DND-41 (cell line): ENCODE data around the gene POLR1G.

ENCODE experiments used
- ATAC-seq: fragments of 200-7000 bp; cut with Tn5 transposase; 3 replicates; pipeline ENCODE4 v1.9.1; 2021; ENCODE audit warnings: low read depth; ENCODE audit not compliant: insufficient read depth
- DNase-seq: peaks from one replicate; pipeline ENCODE4 v3.0.0-alpha.2; 2020
- H2AFZ ChIP-seq: 2 replicates; pipeline ENCODE4 v1.6.0; 2012; ENCODE audit warnings: low read depth, low read length
- H3K27ac ChIP-seq: 2 replicates; pipeline ENCODE4 v1.5.1; 2012; ENCODE audit warnings: low read length, inconsistent platforms
- H3K27me3 ChIP-seq: fragments of 200-600 bp; sonication (generic); 2 replicates; pipeline ENCODE4 v1.6.0; 2012; ENCODE audit warnings: low read length, mild to moderate bottlenecking, inconsistent platforms; ENCODE audit not compliant: insufficient read depth, poor library complexity
- H3K36me3 ChIP-seq: 2 replicates; pipeline ENCODE4 v1.5.1; 2012; ENCODE audit warnings: low read length, inconsistent platforms; ENCODE audit not compliant: insufficient read depth
- H3K4me1 ChIP-seq: 2 replicates; pipeline ENCODE4 v1.5.1; 2012; ENCODE audit warnings: mild to moderate bottlenecking, low read length; ENCODE audit not compliant: insufficient read depth
- H3K4me2 ChIP-seq: 2 replicates; pipeline ENCODE4 v1.6.0; 2012; ENCODE audit warnings: mild to moderate bottlenecking, moderate library complexity, low read length, inconsistent platforms; ENCODE audit not compliant: insufficient read depth
- H3K4me3 ChIP-seq, 2 experiments: fragments of 200-600 bp in 1 of 2; shearing (Covaris generic) in 1 of 2; 2 replicates each; pipeline ENCODE4 v1.5.1; 2012 to 2016; ENCODE audit warnings: inconsistent platforms in 2 of 2, low read length in 2 of 2, mild to moderate bottlenecking in 2 of 2, low read depth in 1 of 2, moderate library complexity in 1 of 2
- H3K79me2 ChIP-seq: 2 replicates; pipeline ENCODE4 v1.6.0; 2012; ENCODE audit warnings: low read length, inconsistent platforms; ENCODE audit not compliant: insufficient read depth
- H3K9ac ChIP-seq: 2 replicates; pipeline ENCODE4 v1.6.0; 2012; ENCODE audit warnings: low read depth, mild to moderate bottlenecking, inconsistent platforms, low read length, moderate library complexity
- H3K9me3 ChIP-seq: 2 replicates; pipeline ENCODE4 v1.5.1; 2012; ENCODE audit warnings: low read length, moderate library complexity, mild to moderate bottlenecking, inconsistent platforms; ENCODE audit not compliant: insufficient read depth, severe bottlenecking
- H4K20me1 ChIP-seq: 2 replicates; pipeline ENCODE4 v1.6.0; 2012; ENCODE audit warnings: low read length; ENCODE audit not compliant: insufficient read depth
- CTCF ChIP-seq: IDR thresholded peaks from 2 replicates; pipeline ENCODE4 v1.5.1; 2012; ENCODE audit warnings: borderline replicate concordance, low read length, moderate library complexity, mild to moderate bottlenecking; ENCODE audit not compliant: poor library complexity, severe bottlenecking; ENCODE audit errors: extremely low read depth
- EZH2 ChIP-seq: IDR thresholded peaks from 3 replicates; pipeline ENCODE4 v1.6.1; 2012; ENCODE audit warnings: borderline replicate concordance, low read depth, mild to moderate bottlenecking, moderate library complexity, low read length, inconsistent platforms; ENCODE audit not compliant: severe bottlenecking

POLR1G gene

GRCh38 chr19:45448887-45449299, 42.4 kb downstream of the POLR1G start:
- H3K27ac ChIP-seq, result no peak overlapping the region

GRCh38 chr19:45450012-45450333, 43.5 kb downstream of the POLR1G start:
- Histone ChIP-seq H3K27me3 (peaks cover 16% of the 10 kb centered on the region), H3K4me1 (peaks cover 21% of the 10 kb centered on the region), H3K9me3 (no peaks in the 10 kb centered on the region), H3K36me3 (no peaks in the 10 kb centered on the region), H3K27ac (peak overlapping the region; percentile 47; the same call in 1 of the 2 replicates), H3K79me2 (no peaks in the 10 kb centered on the region), H2AFZ (peak overlapping the region; percentile 73), H3K9ac (peak overlapping the region; percentile 57), H4K20me1 (peaks cover 5% of the 10 kb centered on the region; the same call in 1 of the 2 replicates), H3K4me2 (peak overlapping the region; percentile 83), H3K4me3 (peak overlapping the region; percentile 35 to 66; a peak in 3 of 4 replicates)
- TF ChIP-seq CTCF, result no peak
- TF ChIP-seq EZH2, result no peak
- ATAC-seq (no peak), DNase-seq (no peak)

More at GRCh38 chr19:45448887-45449299, 42.4 kb downstream of the POLR1G start:
- Histone ChIP-seq H3K4me1 (peaks cover 21% of the 10 kb centered on the region), H3K9me3 (no peaks in the 10 kb centered on the region), H3K4me2 (no peak overlapping the region), H3K27me3 (peaks cover 16% of the 10 kb centered on the region), H3K36me3 (no peaks in the 10 kb centered on the region), H3K9ac (no peak overlapping the region), H2AFZ (no peak overlapping the region), H3K4me3 (no peak overlapping the region), H4K20me1 (peaks cover 5% of the 10 kb centered on the region; the same call in 1 of the 2 replicates), H3K79me2 (no peaks in the 10 kb centered on the region)
- TF ChIP-seq CTCF (no peak), EZH2 (no peak)
- DNase-seq (no peak), ATAC-seq (no peak)

GRCh38 chr19:45451131-45451849, 44.8 kb downstream of the POLR1G start:
- H3K27ac ChIP-seq, result no peak overlapping the region
- H3K79me2 ChIP-seq, result no peaks in the 10 kb centered on the region
- H3K36me3 ChIP-seq, result no peaks in the 10 kb centered on the region
- H3K9ac ChIP-seq, result peak overlapping the region; percentile 41
- peaks cover 5% of the 10 kb centered on the region; the same call in 1 of the 2 replicates for H4K20me1 ChIP-seq
- H2AFZ ChIP-seq, result peak overlapping the region; percentile 18
- TF ChIP-seq CTCF, result no peak
- TF ChIP-seq EZH2, result peak; percentile 42
- H3K4me2 ChIP-seq, result peak overlapping the region; percentile 83
- ATAC-seq (peak; percentile 63), DNase-seq (peak; percentile 48)
- H3K4me1 ChIP-seq, result peaks cover 21% of the 10 kb centered on the region
- H3K9me3 ChIP-seq, result no peaks in the 10 kb centered on the region
- peaks cover 16% of the 10 kb centered on the region for H3K27me3 ChIP-seq
- H3K4me3 ChIP-seq, result peak overlapping the region; percentile 16 to 66; a peak in 3 of 4 replicates
